C4-2B (cell line): ENCODE results near the gene ZDHHC14.

Source experiments
- CTCF ChIP-seq: fragments of 450-650 bp; conservative IDR thresholded peaks from 2 replicates; pipeline ENCODE4 v1.5.1; 2017; ENCODE audit warnings: mild to moderate bottlenecking
- ZFX ChIP-seq: fragments of 450-650 bp; IDR thresholded peaks from 2 replicates; pipeline ENCODE4 v1.6.1; 2017

- TF ChIP-seq CTCF (no peak), ZFX (no peak)
Measured at GRCh38 chr6:157659536-157660271, 278.7 kb downstream of the ZDHHC14 start.
